Activated T-cell treated with anti-CD3 and anti-CD28 coated beads, Interleukin-2, amount 50 U/mL, for 48 hours (primary cell): ENCODE results near the gene C14orf180.

Experiments used
- DNase-seq, 2 experiments: peaks; one replicate each; pipeline ENCODE4 v3.0.0-alpha.2; 2020

C14orf180 gene

GRCh38 chr14:104579507-104579906 lies at the start of gene C14orf180:
Gene C14orf180 (plus strand): TSS chr14:104579764. CDS start chr14:104586431, 6,667 bp downstream.
- no peak for DNase-seq

DNA sequence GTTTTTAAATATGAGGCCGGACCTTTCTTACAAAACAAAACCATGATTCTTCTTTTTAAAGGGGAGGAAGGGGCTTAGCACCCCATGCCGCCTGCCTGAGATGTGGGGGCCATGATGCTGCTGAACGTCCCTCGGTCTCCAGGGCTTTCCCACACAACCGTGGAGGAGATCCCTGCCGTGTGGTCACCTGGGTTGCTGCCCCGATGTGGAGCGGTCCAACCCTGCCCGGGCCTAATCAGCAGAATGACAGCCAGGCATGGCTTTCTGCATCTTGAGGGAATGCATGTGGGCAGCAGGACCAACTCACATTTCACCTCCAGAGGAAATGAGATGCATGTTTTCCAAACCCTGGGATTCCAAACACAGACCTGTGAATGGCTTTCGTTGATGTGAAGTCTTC lies 48.9 kb upstream of the C14orf180 start:
- no peak for DNase-seq

- no peak for DNase-seq
Observed at GRCh38 chr14:104531421-104532190, 48.0 kb upstream of the C14orf180 start.

DNA sequence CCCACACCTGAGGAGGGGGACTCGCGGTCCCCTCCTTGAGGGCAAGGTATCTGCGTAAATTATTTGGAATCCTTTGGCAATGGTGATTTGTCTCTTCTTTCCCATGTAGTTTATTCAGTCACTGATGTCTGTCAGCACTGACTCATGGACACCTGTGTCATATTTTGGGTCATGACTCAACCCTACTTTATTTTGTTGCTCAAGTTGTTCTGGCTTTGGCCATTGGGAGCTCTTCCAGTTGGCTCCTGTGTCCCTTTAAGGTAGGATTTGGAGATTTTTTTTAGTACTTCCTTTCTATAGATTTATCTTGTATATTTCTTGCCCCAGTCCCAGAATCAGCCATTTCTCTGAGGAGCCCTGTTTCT lies 47.4 kb upstream of the C14orf180 start:
- no peak for DNase-seq

DNA sequence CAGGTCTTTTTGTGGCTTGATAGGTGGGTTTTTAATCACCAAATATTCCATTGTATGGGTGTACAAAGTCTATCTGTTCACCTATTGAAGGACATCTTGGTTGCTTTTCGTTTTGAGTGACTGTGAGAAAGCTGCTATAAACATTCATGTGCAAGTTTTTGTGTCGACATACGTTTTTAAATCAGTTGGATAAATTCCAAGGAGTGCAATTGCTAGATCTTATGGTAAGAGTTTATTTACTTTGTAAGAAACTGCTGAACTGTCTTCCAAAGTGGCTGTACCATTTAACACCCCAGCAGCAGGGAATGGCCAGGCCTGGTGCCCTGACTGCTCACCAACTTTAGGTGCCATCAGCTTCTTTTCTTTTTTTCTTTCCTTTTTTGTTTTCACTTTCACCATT lies 45.5 kb upstream of the C14orf180 start:
- DNase-seq, result no peak

- DNase-seq, result no peak
Observed at GRCh38 chr14:104536942-104537612, 42.5 kb upstream of the C14orf180 start.

DNA sequence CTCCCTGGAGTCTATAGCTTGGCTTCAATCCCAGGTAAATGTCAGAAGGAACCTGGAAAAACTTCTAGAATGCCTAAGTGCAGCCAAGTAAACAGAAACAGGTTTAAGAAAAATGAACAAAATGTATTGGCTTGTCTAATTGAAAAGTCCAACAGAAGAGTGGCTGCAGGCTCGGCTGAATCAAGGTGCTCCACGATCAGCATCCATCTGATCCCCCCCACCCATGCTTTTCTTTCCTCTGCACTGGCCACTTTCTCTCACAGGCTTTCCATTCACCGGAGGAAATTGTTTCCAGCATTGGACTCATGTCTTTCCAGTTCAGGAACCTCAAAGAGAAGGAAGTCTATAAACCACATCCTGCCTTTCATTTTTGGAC lies 42.0 kb upstream of the C14orf180 start:
- DNase-seq, result no peak

DNA sequence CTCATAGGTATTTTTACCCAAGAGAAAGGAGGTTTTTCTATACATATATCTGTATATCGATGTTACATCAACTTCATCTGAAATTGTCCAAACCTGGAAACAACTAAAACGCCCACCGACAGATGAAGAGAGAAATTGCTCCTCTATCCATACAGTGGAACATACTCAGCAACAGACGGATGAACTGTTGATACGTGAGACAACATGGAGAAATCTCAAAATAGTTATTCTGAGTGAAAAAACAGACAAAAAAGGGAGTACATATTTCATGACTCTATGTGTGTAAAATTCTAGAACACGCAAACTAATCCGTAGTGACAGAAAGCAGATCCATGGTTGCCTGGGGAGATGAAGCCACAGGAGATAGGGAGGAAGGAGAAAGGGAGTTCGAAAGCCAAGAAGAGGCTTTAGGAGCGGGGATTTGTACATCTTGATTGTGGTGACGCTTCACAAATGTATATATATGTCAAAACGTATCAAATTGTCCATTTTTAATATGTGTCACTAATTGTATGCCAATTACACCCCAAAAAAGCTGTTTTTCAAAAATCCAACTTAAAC lies 37.6 kb upstream of the C14orf180 start:
- no peak for DNase-seq

DNA sequence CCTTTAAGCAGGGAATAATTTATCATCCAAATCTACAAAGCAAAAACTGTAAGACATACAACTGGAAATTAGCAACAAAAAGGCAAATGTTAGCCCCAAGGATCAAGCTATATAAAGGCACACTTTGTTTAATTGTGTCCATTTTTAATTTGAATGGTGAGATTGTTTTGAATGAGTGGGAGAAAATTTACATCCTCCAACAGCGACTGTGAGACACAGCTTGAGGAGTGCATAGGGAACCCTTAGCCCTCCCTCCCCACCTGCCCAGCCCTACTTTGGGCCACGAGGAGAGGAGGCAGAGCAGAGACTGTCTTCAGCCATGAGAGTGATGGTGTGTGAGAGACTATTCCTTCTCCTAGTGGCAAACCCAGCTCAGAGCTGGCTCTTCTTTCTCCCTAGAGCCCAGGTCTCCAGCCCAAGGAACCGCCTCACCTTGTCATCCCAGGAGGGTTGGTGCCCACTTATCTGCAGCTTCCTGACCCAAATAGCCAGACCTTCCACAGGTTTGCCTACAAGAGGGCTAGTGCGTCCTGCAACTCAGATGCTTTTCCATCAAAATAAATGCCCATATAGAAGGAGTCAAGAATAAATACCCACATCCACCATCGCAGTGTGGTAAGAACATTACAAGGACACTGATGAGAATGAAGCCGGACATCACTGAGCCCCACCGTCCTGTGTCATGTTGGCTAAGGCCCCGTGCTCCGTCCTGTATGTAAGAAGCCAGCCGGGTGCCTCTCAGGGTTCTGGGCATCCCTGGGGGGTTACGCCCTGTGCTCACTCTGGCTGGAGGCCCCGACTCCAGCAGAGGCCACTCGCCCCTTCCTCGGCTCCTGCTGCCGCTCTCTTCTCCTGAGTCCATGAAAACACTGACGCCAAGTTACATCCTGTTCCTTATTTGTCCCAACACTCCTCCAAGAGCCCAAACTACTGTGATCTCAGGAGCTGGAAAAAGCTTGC lies 36.4 kb upstream of the C14orf180 start:
- DNase-seq, result no peak

DNA sequence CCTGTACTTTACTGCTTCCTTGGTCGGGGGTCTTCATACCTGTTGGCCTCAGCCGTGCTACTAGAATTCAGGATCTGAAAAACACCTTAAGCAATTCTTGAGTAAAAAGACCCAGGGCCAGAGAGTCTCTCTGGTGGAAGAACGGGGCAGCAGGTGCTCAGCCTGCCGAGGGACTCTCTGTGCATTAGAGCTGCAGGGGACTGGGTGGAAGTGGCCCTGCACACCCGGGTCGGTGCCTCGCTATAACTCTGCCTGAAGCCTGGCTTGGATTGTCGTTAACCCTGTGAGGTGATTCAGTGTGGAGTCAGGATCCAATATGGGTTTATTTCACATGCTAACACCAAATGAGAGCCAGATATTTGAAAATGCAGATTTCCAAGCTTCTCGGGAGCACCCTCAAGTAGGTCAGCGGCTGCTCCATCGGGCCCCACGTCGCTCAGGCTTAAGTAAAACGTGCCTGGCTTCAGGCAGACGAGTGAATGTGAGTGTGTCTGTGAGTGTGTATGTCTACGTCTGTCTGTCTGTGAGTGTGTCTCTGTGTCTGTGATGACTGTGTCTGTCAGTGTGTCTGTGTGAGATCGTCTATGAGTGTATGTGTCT lies 35.1 kb upstream of the C14orf180 start:
- DNase-seq, result no peak

- no peak for DNase-seq
Observed at GRCh38 chr14:104545151-104545941, 34.2 kb upstream of the C14orf180 start.

GRCh38 chr14:104545942-104546501 lies 33.5 kb upstream of the C14orf180 start:
- no peak for DNase-seq

- DNase-seq, result no peak
Observed at GRCh38 chr14:104546591-104547309, 32.8 kb upstream of the C14orf180 start.

- DNase-seq, result no peak
Observed at GRCh38 chr14:104547310-104547997, 32.1 kb upstream of the C14orf180 start.

- DNase-seq, result no peak
Observed at GRCh38 chr14:104547998-104548700, 31.4 kb upstream of the C14orf180 start.

- DNase-seq, result no peak
Observed at GRCh38 chr14:104548802-104549535, 30.6 kb upstream of the C14orf180 start.

GRCh38 chr14:104549536-104550339 lies 29.8 kb upstream of the C14orf180 start:
- no peak for DNase-seq

- DNase-seq, result no peak
Observed at GRCh38 chr14:104550340-104550860, 29.2 kb upstream of the C14orf180 start.
